ENCODE measurements around the gene CISD3.

The CISD3 gene, protein sequence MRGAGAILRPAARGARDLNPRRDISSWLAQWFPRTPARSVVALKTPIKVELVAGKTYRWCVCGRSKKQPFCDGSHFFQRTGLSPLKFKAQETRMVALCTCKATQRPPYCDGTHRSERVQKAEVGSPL

DNA sequence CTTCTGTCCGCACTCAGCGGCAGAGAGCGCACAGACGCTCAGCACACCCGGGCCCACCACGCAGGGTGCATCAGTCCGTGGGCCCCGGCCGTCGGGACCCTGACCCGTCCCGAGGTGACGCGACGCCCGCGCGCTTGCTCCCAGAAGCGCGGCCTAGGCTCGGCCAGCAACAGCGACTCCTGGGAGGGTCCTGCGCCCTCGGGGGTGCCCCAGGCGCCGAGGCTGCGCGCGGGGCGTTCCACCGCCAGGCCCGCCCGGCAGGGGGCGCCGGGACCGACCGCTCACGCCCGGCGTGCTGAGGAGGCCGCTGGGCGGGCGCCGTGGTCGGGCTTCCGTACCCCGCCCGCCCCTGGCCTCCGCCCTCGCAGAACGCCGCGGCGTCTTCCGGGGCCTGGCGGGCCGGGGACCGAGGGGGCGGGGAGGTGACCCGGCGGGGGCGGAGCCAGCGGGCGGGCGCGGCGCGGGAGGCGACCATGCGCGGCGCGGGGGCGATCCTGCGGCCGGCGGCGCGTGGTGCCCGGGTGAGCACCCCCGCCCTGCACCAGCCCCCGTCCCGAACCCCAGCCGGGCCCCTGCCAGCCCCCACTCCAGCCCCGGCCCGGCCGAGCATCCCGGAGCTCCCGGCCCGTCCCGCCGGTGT, at the start of gene CISD3:
Gene CISD3, plus strand, starts transcription at position 456 of the 640 bp plus-strand sequence. Its CDS starts 18 bp downstream, at position 474.
- peak; percentile 85 to 86 for DNase-seq

DNA sequence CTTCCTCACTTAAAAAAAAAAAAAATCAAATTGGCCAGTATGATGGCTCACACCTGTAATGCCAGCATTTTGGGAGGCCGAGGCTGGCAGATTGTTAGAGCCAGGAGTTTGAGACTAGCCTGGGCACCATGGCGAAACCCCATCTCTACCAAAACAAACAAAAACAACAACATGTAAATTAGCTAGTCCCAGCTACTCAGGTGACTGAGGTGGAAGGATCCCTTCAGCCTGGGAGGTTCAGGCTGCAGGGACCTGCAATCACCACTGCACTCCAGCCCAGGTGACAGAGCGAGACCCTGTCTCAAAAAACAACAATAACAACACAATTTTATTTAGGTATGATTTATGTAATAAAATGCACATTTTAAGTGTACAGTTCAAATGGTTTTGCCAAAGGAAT, 49.0 kb upstream of the CISD3 start:
- DNase-seq = no peak

DNA sequence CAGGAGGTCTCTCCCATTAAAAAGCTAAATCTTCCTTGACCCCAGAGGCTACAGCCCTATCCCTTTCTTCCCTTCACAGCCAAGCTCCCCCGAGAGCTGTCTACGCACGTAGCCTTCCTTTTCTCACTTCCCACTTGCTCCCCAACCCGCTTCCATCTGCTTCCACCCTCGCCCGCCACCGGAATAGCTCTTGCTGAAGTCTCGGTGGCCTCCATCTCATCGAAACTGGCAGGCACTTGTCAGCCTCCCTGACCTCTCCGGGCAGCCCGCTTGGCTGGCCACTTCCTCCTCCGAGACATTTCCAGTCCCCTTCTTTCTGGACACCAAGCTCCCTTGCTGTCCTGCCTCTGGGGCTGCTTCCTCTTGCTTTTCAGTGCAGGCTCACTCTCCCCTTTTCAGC, 44.6 kb upstream of the CISD3 start:
- DNase-seq = no peak

DNA sequence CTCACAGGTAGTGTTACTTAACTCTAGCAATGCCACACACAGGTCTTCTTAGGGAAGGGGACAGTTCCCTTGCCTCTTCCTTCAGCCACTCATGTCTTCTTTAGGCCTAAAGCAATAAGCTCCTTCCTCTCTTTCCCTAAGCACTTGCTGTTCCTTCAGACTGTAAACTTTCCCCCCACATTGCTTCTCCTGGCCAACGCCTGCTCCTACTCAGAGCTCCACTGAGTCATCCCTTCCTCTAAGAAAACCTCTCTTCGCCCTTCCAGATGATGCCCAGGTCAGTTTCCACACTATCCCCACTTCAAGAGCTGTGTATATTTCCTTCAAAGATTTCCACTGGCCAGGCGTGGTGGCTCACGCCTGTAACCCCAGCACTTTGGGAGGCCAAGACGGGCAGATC, 42.9 kb upstream of the CISD3 start:
- no peak for DNase-seq

DNA sequence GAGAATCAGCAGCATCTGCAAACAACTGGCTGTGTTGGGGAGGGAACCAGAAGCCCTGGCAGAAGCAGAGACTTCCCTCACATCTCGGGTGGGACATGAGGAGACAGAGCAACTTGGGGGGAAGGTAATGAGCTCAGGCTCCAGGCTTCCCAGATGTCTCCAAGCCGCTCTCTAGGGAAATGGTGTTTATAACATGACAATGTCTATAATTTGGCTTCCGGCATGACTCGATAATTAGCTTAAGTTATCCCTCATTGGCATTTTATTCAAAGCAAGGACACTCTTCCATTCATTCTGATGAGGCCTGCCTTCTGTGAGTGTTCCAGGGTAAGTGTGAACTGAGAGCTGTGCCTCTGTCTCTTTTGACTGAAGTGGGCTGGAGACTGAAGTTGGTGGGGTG, 39.8 kb upstream of the CISD3 start:
- no peak for DNase-seq

DNA sequence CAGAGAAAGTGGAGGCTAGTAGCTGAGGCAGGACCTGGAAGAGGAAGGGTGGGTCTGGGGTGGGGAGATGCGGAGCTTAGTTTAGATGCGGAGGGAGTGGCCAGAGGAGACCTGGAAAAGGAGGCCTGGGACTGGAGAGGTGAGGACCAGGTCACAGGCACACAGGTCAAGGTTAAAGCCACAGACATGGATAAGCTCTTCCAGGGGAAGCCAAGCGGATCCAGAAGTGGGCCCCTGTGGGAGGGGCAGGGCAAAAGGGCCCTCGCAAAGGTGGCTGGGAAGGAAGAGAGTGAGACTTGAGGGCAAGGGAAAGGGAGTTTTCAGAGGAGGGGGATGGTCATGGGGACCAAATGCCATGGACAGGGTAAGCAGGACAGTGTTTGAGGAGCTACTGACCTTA, 39.0 kb upstream of the CISD3 start:
- DNase-seq = no peak

DNA sequence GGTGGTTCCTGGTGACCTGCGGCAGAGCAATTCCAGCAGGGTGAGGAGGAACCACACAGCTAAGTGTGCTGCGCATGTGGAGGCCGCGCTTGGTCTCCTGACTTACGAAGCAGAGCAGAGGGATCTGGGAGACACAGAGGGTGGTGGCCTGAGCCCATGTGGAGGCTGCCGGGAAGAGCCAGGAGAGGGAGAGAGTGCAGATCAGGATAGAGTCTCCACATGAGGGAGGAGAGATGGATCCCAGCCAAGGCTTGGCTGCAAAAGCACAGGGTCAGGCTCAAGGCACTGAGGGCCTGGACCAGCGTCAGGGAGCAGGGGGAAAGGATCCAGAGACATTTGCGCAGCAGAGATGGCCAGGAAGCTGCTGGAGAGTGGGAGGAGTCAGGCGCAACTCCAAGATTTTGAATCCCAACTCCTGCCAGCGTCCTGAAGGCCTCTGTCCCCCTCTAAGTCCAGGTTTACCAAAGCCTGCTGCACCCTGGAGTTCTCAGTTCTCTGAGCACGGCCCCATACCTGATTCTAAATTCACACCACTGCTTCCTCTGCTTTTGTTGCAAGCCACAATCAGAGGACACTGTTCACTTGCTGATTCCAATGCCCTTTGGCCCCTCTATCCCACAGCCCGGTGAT, 36.3 kb upstream of the CISD3 start:
- DNase-seq = no peak

DNA sequence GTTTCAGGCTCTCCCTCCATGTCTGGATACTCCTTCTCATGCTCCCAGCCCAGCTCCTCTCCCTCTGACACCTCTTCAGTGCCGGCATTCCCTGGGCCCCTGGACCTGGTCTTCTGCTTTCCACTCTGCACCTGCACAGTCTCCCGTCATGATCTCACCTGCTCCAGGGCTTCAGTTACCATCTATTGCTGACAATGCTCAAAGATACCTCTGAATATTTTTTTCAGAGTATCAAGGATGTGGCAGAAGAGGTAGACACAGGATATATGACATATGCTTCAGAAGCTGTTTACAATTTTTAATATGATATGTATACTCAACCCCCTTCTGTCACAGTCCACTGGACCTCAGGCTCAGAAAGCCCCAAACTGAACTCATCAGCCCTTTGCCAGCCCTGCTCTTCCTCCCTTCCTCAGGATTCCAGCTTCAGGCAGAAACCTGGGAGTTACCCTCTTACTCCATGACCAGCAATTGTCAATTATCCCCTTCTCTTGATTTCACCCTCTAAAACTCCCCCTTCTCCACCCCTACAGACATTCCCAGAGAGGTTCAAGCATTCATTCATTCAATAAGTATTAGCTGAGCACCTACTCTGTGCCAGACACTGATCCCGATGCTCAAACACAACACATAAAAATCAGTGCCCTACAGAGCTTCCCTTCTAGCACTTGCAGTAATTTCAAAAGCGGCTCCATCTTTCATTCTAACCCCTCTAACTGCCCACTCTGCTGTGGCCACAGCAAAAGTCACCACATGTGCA, 32.9 kb upstream of the CISD3 start:
- no peak for DNase-seq

DNA sequence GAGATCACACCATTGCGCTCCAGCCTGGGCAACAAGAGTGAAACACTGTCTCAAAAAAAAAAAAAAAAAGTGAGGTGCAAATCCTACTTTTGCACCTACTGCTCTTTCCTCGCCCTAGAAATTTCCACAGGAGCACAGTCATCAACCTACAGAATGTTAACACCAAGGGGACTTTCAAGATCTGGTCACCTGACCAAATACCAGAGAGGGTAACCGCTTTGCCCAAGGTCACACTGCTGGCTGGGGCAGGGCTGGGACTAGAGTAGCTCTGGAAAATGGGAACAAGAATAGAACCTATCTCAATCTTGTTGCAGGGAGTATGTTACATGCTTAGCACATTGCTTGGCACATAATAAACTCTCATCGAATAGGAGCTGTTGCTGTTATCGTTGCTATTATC, 31.4 kb upstream of the CISD3 start:
- no peak for DNase-seq

DNA sequence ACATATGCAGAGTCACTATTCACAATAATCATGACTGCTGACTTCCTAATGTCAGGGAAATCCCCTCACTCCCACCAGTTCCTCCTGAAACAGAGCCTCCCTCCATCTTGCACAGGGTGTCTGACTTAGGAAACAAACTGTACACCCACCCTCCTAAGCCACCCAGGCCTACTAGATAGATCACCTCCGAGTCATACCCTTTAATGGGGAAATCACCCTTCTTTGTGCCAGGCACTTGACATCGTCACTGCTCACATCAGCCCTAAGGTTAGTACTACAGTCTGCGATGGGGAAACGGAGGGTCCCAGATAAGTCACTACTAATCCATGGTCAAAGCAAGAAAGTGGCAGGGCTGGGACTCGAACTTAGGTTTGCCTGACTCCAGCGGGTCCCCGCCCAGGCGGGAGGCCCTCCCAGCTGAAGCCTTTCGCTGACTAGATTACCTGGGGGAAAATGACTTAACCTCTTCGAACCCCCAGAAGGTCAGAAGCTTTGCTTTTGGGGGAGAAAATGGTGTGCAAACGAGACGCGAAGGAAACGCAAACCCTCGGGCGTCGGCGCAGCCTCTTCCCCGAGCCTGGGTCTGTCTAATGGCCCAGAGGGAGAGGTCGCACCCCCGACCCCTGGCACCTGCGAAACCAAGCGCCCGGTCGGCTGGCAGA, 28.5 kb upstream of the CISD3 start:
- peak; percentile 48 to 68 for DNase-seq

DNA sequence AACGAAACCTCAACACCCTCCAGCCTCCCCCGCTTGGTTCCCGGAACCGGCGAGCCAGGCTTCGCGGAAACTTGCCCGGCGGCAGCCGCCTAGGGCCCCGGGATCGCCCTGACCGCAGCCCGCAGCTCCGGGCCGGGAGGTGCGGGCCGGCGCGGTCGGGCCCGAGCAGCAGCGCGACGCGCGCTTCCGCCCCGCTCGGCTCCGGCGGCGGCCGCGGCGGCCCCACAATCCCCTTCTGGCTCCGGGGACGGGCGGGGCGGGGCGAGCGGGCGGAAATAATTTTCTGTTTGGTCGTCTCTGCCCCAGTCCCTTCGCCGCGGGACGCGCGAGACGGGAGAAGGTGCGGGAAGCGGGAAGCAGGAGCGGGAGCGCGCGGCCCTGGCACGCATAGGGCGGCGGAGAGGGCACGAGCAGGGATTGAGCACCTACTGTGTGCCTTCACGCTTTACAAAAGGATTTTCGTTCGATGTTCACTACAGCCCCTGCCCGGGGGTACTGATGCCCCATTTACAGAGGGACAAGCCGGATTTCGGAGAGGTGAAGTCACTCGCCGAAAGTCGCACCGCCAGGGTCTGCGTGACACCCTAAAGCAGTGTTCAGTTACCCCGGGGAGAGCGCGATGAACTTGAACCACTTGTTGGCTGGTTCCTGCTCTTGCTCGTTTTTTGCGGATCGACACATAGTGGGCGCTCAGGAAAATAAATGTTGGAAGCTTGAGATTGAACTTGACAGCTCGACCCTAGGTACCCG, 27.8 kb upstream of the CISD3 start:
- peak; percentile 85 to 87 for DNase-seq

DNA sequence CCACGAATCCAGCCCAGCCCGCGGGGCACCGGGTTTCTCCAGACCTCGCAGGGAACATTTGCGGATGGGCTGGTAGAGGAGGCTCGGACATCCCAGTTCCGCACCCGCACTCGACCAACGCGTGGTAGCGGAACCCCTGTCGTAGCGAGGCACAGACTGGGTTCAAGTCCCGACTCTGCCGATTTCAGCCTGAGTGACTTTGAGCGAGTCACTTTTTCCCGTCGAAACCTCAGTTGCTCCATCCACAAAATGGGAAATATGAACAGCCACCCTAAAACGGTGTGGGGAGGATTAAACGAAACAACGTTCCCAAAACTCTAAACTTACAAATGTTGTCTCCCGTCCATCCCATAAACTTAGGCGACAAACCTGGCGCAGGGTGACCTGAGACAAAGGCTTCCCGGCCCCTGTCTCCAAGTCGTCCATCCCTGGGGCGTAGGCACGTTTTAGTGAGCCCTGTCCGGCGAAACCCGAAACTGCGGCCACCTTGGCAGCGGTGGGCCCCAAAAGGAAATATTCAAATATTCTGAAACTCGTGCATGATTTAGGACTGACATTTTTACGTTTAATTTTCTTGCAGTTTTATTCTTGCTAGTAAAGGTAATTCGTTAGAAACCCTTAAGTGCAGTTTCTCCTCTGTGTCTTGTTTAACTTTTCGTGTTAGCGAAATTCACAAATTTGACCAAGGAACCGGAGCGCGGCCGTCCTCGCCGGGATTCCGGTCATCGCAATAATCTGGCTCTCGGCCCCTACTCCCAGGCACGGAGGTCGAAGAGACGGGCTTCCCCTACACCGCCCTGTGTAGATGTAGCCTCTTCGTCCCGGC, 27.0 kb upstream of the CISD3 start:
- DNase-seq = peak; percentile 41 to 62

DNA sequence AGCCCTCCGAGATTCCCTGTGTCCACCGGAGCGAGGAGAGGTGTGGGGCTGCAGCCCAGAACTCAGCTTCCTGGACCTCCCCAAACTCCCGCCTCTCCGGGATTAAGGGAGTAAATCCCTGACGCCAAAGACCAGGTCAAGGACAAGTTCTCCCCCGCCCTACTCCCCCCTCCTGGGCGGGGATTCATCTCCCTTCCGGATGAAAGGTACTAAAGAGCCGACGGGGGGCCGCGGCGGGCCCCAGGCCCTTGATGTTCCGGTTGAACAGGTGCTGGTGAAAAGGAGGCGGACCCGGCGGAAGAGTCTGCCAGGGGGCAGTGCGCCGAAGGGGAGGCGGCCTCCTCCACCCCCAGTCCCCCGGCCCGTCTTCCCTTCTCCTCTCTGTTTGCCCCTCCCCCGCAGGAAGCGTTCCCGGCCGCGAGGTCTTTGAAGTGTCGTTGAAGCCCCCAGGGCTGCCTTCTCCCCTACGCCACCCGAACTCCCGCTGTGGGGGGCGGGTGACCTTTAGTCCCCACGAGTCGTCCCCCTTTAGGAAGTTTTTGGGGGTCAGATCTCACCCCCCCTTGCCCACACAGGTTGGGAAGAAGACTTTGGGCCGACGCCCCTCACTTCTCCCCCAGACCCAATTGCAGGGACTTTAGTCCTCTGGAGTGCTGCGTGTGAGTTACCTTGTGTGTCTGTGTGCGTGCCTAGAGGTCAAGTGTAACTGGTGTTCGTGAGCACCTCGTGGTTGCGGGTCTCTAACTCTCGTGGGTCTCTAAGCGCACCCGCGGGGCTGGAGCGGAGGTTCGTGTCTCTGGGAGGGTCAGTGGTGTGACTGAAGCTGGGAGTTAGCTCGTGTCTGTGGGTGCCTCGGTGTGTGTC, 26.2 kb upstream of the CISD3 start:
- DNase-seq = peak; percentile 53 to 62

DNA sequence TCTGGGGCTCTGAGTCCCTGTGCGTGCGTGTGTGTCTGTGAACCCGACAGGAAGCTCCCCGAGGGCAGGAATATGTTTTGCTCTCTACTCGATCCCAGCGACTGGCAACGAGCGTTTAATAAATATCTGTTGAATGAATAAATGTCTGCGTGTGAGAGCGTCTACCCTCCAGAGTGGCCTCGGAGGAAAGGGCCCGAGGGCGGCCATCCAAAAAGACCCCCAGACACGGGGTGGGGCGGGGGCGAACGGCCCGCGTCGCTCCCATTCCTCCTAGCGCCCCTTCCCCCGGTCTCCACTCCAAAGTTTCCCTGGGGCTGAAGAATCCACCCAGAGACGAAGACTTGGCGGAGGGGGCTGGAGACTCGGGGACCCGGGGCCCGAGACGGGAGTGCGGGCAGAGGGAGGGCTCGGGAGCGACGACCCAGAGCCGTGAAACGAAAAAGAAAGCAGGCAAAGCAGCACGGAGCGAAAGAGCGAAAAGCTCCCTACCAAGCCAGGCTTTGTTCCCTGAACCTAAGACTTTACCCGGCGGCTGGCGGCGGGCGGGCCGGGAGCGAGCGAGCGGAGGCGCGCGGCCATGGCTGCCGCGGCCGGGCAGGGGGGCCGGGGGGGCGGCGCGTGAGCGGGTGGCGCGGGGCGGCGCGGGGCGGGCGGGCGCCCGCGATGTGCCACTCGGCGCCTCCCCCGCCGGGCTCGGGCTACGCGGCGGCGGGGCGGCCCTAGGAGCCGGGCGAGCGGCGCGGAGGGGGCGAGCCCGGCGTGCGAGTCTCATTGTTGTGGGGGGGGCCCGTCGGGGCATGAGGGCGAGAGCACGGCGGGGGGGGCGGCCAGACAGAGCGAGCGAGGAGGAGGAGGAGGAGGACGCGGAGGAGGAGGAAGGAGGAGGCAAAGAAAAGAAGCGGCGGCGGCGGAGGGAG, 25.3 kb upstream of the CISD3 start, which contains the start of gene MLLT6:
Gene MLLT6, plus strand, starts transcription at position 668 of the 917 bp plus-strand sequence. CDS start 360 bp downstream, outside the sequence.
- peak; percentile 61 to 67 for DNase-seq

DNA sequence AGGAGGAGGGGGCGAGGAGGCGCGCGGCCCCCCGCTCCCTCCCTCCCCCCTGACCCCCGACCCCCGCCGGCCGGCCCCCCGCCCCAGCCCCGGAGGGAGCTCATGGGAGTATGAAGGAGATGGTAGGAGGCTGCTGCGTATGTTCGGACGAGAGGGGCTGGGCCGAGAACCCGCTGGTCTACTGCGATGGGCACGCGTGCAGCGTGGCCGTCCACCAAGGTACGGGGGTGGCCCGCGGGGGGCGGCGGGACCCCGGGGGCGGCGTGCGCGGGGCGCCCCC, 24.7 kb upstream of the CISD3 start:
- DNase-seq = no peak

DNA sequence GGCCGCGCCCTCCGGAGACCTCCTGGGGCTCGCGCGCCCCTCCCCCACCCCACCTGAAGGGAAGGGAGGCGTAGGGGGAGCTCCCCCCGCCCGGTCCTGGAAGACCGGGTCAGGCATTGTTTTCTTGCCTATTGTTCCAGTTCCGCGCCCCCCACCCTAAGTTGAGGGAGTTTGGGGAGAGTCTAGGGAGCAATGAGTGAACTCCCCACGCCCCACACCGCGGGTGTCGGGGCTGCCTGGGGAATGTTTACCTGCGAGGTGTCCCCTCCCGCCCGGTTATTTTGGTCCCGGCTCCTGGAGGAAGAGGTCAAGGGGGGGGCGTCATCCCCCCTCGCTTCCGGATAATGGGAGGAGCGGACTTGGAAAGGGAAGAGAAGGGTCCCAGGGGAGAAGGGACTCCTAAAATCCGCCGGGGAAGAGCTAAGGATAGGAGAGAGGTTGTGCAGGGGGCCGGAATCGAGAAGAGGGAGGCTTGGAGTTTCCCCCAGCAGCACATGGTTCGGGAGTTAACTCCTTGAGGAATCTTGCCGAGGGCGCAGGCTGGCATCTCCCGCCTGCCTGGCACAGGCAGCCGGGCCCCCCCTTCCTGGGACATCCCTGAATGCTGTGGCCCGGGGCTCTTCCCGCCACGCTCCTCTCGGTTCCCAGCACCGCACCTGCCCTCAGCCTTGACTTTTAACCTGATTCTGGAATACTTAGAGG, 24.2 kb upstream of the CISD3 start:
- DNase-seq = no peak

DNA sequence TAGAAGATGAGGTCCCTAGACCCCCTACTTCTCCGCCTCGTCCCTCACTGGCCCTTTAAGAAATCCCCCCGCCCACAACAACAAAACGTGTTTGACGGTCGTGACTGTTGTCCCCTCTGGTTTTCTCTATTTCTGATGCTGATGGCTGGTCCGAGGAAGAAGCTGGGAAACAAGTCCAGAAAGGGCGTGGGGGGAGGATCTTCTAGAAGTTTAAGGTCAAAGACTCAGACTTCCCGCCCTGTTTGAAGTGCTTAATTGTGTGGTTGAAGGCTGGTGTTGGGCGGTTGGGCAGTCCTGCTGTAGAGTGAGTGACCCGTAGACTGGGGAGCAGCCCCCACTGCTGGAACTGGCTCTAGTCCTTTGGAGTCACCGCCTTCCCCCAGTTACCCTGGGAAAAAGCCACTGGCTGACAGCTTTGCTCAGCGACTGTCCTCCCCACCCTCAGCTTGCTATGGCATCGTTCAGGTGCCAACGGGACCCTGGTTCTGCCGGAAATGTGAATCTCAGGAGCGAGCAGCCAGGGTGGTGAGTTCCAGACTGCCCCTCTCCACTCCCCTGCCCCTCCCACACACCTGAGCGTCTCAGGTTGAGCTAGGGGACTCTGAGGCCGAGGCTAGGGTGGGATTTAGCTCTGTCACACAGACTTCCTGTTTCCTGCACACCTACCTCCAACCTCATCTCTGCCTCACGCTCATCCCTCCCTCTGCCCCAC, 23.5 kb upstream of the CISD3 start:
- DNase-seq = no peak

DNA sequence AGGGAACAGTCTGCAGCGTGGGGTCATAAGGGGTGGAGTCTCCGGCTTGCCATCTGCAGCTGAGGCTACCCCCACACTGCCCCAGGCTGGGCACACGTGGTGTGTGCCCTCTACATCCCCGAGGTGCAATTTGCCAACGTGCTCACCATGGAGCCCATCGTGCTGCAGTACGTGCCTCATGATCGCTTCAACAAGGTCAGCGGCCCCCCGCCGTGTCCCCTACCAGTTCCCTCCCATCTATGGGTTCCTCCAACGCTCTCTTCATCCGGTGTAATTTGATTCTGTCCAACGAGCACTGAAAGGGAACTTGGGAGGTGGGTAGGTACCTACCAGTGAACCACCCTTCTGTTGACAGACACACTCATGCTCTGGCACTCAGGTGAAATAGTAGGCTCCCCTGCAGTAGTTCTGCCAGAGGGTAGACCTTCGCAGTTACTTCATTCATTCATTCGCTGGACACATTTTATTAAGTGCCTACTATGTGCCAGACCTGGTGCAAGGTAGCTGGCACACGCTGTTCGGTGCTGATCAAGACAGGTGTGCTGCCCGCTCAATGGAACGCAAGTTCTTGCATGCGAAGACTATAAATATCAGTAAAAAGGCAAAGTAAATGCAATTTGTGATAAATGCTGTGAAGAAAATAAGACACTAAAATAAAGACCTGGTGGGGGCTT, 22.3 kb upstream of the CISD3 start:
- no peak for DNase-seq

Measured in AML-193 (cell line).